ENCODE measurements around the gene GRHL1. TPM values are rescaled to one million over a fixed set of nuclear protein-coding genes. Genes with fewer than 3 reads are reported as not detected.

Gene GRHL1
- total RNA-seq, 1 donor from 2014 or later = 37.4 TPM

DNA sequence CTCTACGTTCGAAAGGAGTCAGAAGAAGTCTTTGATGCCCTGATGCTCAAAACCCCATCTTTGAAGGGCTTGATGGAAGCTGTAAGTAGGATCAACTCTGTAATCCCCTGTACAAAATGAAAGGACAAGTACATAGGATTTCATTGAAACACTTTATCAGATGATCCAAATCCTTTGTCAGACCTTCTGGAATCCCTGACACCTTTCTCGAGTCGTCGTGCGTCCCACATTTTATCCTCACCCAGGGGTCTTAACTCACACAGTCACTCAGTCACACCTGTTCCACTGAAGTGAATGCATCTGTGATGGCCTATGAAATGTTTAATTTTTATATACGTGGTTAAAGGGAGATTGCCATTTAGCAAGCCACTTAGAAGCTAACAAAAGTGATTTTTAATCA lies 44.8 kb downstream of the GRHL1 start:
- no peaks in the 10 kb centered on the region for H3K9me3 Mint-ChIP-seq
- TF ChIP-seq, protein P1, sequence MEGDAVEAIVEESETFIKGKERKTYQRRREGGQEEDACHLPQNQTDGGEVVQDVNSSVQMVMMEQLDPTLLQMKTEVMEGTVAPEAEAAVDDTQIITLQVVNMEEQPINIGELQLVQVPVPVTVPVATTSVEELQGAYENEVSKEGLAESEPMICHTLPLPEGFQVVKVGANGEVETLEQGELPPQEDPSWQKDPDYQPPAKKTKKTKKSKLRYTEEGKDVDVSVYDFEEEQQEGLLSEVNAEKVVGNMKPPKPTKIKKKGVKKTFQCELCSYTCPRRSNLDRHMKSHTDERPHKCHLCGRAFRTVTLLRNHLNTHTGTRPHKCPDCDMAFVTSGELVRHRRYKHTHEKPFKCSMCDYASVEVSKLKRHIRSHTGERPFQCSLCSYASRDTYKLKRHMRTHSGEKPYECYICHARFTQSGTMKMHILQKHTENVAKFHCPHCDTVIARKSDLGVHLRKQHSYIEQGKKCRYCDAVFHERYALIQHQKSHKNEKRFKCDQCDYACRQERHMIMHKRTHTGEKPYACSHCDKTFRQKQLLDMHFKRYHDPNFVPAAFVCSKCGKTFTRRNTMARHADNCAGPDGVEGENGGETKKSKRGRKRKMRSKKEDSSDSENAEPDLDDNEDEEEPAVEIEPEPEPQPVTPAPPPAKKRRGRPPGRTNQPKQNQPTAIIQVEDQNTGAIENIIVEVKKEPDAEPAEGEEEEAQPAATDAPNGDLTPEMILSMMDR (conservative IDR thresholded peaks at IDR 0.05) = no peak
- H3K4me1 Mint-ChIP-seq (ENCODE audit: unreplicated experiment) = peaks cover 16% of the 10 kb centered on the region
- no peak for DNase-seq (ENCODE audit: extremely low spot score, unreplicated experiment)
- no peak overlapping the region for H3K4me3 Mint-ChIP-seq
- peaks cover 13% of the 10 kb centered on the region for H3K36me3 Mint-ChIP-seq
- H3K27ac Mint-ChIP-seq = no peak overlapping the region
- no peaks in the 10 kb centered on the region for H3K27me3 Mint-ChIP-seq

DNA sequence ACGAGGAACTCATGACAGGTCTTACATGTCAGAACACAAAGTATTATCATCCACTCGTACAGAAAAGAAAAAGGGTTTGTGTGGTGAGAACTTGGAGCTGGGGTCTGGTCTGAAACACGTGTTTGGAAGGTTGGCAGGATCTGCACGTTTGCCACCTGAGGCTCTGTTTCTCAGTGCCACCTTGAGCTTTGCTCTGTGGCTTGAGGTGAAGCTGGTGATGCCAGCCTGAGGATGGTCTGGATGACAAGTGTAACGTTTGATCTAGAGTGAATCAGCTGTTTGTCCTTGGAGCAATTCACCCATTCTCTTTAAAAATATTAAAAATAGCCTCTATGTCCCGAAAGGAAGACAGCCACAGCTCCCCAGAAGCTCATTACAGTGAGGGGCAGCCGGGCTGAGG lies 46.4 kb downstream of the GRHL1 start:
- Mint-ChIP-seq H3K9me3 (no peaks in the 10 kb centered on the region), H3K27me3 (no peaks in the 10 kb centered on the region), H3K4me1 (ENCODE audit: unreplicated experiment) (peaks cover 5% of the 10 kb centered on the region), H3K36me3 (peaks cover 7% of the 10 kb centered on the region), H3K27ac (no peak overlapping the region), H3K4me3 (no peak overlapping the region)
- no peak for DNase-seq (ENCODE audit: extremely low spot score, unreplicated experiment)
- TF ChIP-seq, protein P1 (conservative IDR thresholded peaks at IDR 0.05) = no peak

DNA sequence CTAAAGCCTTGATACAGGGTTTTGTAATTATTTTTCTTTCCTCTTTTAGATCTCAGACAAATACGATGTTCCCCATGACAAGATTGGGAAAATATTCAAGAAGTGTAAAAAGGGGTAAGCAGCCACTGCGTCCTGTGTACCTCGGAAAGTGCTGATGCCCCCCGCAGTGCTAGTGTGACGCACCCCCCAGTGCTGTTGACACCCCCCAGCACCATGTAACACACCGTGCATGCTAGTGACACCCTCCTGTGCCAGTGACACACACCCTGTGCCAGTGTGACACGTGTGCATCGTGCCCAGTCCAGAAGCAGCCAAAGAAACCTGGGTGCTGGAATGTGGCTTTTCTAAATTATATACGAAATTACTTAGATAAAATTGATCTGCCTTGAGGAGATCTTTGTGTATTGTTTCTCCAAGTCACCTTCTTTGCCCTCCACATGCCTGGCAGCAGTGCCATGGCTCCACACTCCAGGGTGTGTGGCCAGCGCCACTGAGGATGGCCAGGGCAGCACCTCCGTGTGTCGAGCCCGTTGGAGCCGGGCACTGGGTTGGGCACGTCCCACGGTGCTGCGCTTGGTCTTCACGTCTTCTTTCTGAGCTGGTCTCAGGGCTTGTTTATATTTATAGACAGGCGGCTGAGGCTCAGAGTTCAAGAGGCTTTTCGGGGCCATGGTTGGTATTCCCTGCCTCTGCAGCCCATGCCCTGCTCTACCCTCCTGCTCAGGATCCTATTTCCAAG lies 47.6 kb downstream of the GRHL1 start:
- no peak for DNase-seq (ENCODE audit: extremely low spot score, unreplicated experiment)
- Mint-ChIP-seq H3K9me3 (no peaks in the 10 kb centered on the region), H3K27me3 (no peaks in the 10 kb centered on the region), H3K36me3 (peaks cover 7% of the 10 kb centered on the region), H3K4me1 (ENCODE audit: unreplicated experiment) (peaks cover 5% of the 10 kb centered on the region), H3K27ac (no peak overlapping the region), H3K4me3 (no peak overlapping the region)
- TF ChIP-seq, protein P1 (conservative IDR thresholded peaks at IDR 0.05) = no peak

DNA sequence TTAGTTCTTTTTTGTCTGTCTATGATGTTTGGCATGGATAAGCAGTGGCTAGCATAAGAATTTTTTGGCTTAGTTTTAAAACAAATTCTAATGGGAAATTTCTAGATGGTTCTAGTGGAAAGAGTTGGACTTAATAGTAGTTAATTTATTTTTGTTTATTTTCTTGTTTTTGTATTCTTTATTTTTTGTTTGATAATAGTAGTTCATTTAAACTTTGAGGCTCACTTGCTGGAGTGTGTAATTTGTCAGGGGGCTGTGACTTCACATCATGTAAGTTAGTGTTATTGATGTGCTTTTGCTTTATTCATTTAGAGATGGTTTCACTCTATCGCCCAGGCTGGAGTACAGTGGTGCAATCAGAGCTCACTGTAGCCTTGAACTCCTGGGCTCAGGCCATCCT lies 48.2 kb downstream of the GRHL1 start:
- Mint-ChIP-seq H3K27ac (no peak overlapping the region), H3K27me3 (no peaks in the 10 kb centered on the region), H3K36me3 (peaks cover 9% of the 10 kb centered on the region), H3K4me1 (ENCODE audit: unreplicated experiment) (peaks cover 5% of the 10 kb centered on the region), H3K4me3 (no peak overlapping the region), H3K9me3 (no peaks in the 10 kb centered on the region)
- TF ChIP-seq, protein P1 (conservative IDR thresholded peaks at IDR 0.05) = no peak
- DNase-seq (ENCODE audit: extremely low spot score, unreplicated experiment) = no peak

DNA sequence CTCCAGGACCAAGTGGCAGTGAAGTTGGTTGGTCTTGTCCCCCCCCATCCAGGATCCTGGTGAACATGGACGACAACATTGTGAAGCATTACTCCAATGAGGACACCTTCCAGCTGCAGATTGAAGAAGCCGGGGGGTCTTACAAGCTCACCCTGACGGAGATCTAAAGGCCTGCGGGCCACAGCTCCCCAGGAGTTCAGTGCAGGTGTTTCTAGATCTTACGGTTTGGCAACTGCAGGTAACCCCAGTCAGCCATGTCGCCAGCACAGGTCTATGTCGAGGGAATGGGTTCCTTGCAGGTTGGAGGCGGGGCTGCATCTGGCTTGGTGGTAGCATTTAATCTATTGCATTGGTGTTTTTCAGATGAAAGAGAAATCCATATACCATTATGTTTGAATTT lies 49.0 kb downstream of the GRHL1 start:
- H3K4me1 Mint-ChIP-seq (ENCODE audit: unreplicated experiment) = peaks cover 5% of the 10 kb centered on the region
- H3K27me3 Mint-ChIP-seq = no peaks in the 10 kb centered on the region
- no peak overlapping the region for H3K4me3 Mint-ChIP-seq

More for the DNA sequence above, 49.0 kb downstream of the GRHL1 start:
- Mint-ChIP-seq H3K36me3 (peaks cover 14% of the 10 kb centered on the region), H3K27ac (no peak overlapping the region), H3K9me3 (no peaks in the 10 kb centered on the region)
- TF ChIP-seq, protein P1 (conservative IDR thresholded peaks at IDR 0.05) = no peak
- DNase-seq (ENCODE audit: extremely low spot score, unreplicated experiment) = no peak

Data from type B pancreatic cell (in vitro differentiated cells).